Glomerular endothelial cell (primary cell): Measurements from ENCODE around the gene PARD6G. TPM values are rescaled to one million over a fixed set of nuclear protein-coding genes. Genes with fewer than 3 reads are reported as not detected.
"Not testable (repeated sequence)": the region's sequence is repeated elsewhere in the genome, so short reads cannot be mapped to it uniquely, and the experiment has no call there.

ENCODE experiments used
- DNase-seq: peaks from one replicate; pipeline ENCODE4 v3.0.0-alpha.2; 2011; ENCODE audit warnings: low read depth, low spot score; ENCODE audit errors: extremely low read depth
- total RNA-seq: library from RNA; depleted of rRNA; stranded (reverse); fragments of >200 nt; gene quantifications from 2 replicates; pipeline ENCODE4 v1.2.3, GENCODE V29; 2015

Gene PARD6G
- total RNA-seq, 1 donor from 2014 or later = 5.4 TPM

- no peak for DNase-seq
Measured at GRCh38 chr18:80243204-80243603, 4.1 kb downstream of the PARD6G start.

- no peak for DNase-seq
Measured at GRCh38 chr18:80241919-80242777, 5.2 kb downstream of the PARD6G start.

GRCh38 chr18:80239830-80240229, 7.5 kb downstream of the PARD6G start:
- DNase-seq = no peak

- no peak for DNase-seq
Measured at GRCh38 chr18:80238651-80239260, 8.6 kb downstream of the PARD6G start.

- not testable (repeated sequence) for DNase-seq
Measured at GRCh38 chr18:80237519-80237918, 9.8 kb downstream of the PARD6G start.

- no peak for DNase-seq
Measured at GRCh38 chr18:80234398-80234797, 12.9 kb downstream of the PARD6G start.

- no peak for DNase-seq
Measured at GRCh38 chr18:80233899-80234298, 13.4 kb downstream of the PARD6G start.

GRCh38 chr18:80233201-80233835, 14.0 kb downstream of the PARD6G start:
- DNase-seq = no peak

- DNase-seq = no peak
Measured at GRCh38 chr18:80232710-80233109, 14.6 kb downstream of the PARD6G start.

GRCh38 chr18:80232030-80232429, 15.3 kb downstream of the PARD6G start:
- DNase-seq = no peak

GRCh38 chr18:80231616-80232015, 15.7 kb downstream of the PARD6G start:
- no peak for DNase-seq

- no peak for DNase-seq
Measured at GRCh38 chr18:80231151-80231550, 16.2 kb downstream of the PARD6G start.

- no peak for DNase-seq
Measured at GRCh38 chr18:80229766-80230745, 17.3 kb downstream of the PARD6G start.

GRCh38 chr18:80229363-80229762, 18.0 kb downstream of the PARD6G start:
- DNase-seq = no peak

GRCh38 chr18:80228051-80228848, 19.1 kb downstream of the PARD6G start:
- no peak for DNase-seq

GRCh38 chr18:80227472-80227871, 19.8 kb downstream of the PARD6G start:
- DNase-seq = no peak

- DNase-seq = no peak
Measured at GRCh38 chr18:80225685-80226084, 21.6 kb downstream of the PARD6G start.

- no peak for DNase-seq
Measured at GRCh38 chr18:80223581-80224148, 23.6 kb downstream of the PARD6G start.

- not testable (repeated sequence) for DNase-seq
Measured at GRCh38 chr18:80219488-80219887, 27.8 kb downstream of the PARD6G start.
